CD1c-positive myeloid dendritic cell (primary cell): ENCODE measurements around the gene KRT77.
"Not testable (repeated sequence)": the region's sequence is repeated elsewhere in the genome, so short reads cannot be mapped to it uniquely, and the experiment has no call there.

Experiments used
- DNase-seq: peaks from one replicate; pipeline ENCODE4 v3.0.0-alpha.2; 2016; ENCODE audit errors: extremely low spot score

KRT77 gene

GRCh38 chr12:52676163-52676562 is 27.2 kb downstream of the KRT77 start:
- DNase-seq: no peak

- DNase-seq: no peak
These were observed 28.0 kb downstream of the KRT77 start for GRCh38 chr12:52675301-52675701.

- DNase-seq: no peak
These were observed 28.9 kb downstream of the KRT77 start for GRCh38 chr12:52674433-52674775.

- DNase-seq: no peak
These were observed 29.5 kb downstream of the KRT77 start for GRCh38 chr12:52673713-52674432.

GRCh38 chr12:52673217-52673616 is 30.1 kb downstream of the KRT77 start:
- DNase-seq: no peak

GRCh38 chr12:52672321-52672933 is 30.9 kb downstream of the KRT77 start:
- DNase-seq: no peak

GRCh38 chr12:52670961-52671360 is 32.4 kb downstream of the KRT77 start:
- no peak for DNase-seq

GRCh38 chr12:52670506-52670905 is 32.8 kb downstream of the KRT77 start:
- no peak for DNase-seq

GRCh38 chr12:52669941-52670340 is 33.4 kb downstream of the KRT77 start:
- DNase-seq: not testable (repeated sequence)

- DNase-seq: no peak
These were observed 33.9 kb downstream of the KRT77 start for GRCh38 chr12:52669426-52669825.

GRCh38 chr12:52667931-52668330 is 35.4 kb downstream of the KRT77 start:
- DNase-seq: no peak

GRCh38 chr12:52667509-52667908 is 35.8 kb downstream of the KRT77 start:
- no peak for DNase-seq

- no peak for DNase-seq
These were observed 36.9 kb downstream of the KRT77 start for GRCh38 chr12:52666471-52666870.

- DNase-seq: no peak
These were observed 39.9 kb downstream of the KRT77 start for GRCh38 chr12:52663420-52663819.

- no peak for DNase-seq
These were observed 40.5 kb downstream of the KRT77 start for GRCh38 chr12:52662918-52663229.

GRCh38 chr12:52662093-52662917 is 41.0 kb downstream of the KRT77 start:
- DNase-seq: no peak

- no peak for DNase-seq
These were observed 41.7 kb downstream of the KRT77 start for GRCh38 chr12:52661668-52662067.

- DNase-seq: no peak
These were observed 42.3 kb downstream of the KRT77 start for GRCh38 chr12:52660934-52661499.

GRCh38 chr12:52659951-52660350 is 43.4 kb downstream of the KRT77 start:
- DNase-seq: no peak

GRCh38 chr12:52659395-52659794 is 43.9 kb downstream of the KRT77 start:
- no peak for DNase-seq

- DNase-seq: no peak
These were observed 45.1 kb downstream of the KRT77 start for GRCh38 chr12:52658196-52658595.

- no peak for DNase-seq
These were observed 45.9 kb downstream of the KRT77 start for GRCh38 chr12:52657250-52657902.
